Activated CD4-positive, alpha-beta T cell treated with anti-CD3 and anti-CD28 coated beads, Interleukin-2, amount 50 U/mL, for 4 hours (primary cell): ENCODE measurements around the gene USP2.
A peak's percentile ranks its signal among the peaks of the same experiment; 100 is the strongest.

Source experiments
- DNase-seq, 2 experiments: peaks; one replicate each; pipeline ENCODE4 v3.0.0-alpha.2; 2020

USP2 gene

GRCh38 chr11:119361941-119362725, 19.4 kb downstream of the USP2 start:
- DNase-seq: no peak

DNA sequence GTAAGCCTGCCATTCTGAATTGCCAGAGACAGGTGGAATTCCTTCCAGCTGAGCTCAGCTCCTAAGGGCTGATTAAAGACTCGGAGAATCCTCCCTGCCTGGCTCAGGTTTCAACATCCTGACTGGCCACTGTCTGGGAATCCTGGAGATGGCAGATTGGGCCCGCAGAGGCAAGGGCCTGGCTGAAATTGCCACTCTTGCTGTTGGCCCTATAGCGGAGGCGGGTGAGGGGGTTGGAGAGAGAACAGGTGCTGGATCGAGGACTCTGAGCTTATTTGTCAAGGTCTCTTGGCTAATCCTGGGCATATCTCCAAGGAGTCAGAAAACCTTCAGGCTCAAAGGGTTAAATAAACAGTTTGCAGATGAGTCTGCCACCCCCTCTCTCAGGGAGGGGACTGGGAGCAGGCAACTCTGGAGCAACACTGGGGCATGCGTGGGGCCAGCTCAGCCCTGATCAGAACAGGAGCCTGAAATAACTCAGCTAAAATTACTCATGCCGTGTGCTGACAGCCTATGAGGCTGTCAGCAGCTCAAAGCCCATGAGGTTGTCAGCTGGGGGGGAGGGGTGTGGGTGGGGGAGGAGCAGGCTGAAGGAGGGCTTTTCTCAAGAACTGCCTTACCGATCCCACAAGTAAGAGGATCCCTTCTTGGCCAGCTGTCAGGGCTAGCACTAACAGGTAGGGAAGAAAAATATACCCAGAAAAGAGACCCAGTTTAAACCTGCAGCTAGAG, 20.3 kb downstream of the USP2 start:
- no peak for DNase-seq

GRCh38 chr11:119359365-119360214, 21.9 kb downstream of the USP2 start:
- no peak for DNase-seq

GRCh38 chr11:119357074-119357473, 24.4 kb downstream of the USP2 start:
- DNase-seq: no peak

DNA sequence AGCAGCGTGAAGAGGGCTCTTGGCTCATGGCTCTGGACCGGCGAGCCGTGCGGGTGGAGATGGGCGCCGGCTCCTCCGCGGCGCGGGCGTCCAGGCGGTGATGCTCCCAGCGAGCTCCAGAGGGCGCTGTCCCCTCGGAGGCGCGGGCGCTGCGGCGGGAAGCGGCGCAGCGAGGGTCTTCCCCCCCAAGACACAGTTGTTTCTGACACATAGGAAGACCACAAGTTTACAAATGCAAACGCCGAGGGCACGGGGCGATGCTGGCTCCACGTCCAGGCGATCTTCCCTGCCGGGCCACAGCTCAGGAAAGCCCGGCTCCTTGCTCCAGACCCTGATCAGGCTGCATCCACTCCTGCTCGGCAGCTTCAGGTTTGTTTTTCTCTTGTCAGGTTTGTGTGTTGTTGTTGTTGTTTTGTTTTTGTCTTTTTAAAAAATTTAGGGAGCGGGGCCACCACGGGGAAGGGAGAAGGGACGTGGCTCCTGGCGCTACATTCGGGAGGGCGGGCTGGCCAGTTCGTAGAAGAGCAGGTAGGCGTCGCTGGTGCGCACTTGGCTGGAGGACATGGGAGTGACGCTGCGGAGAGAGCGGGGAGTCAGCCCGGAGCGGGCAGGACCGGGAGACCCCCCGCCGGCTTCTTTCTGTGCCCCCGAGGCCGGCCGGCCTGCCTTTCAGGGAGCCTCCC, 25.0 kb downstream of the USP2 start:
- peak; percentile 64 to 65 for DNase-seq

GRCh38 chr11:119355091-119355843, 26.2 kb downstream of the USP2 start:
- no peak for DNase-seq

DNA sequence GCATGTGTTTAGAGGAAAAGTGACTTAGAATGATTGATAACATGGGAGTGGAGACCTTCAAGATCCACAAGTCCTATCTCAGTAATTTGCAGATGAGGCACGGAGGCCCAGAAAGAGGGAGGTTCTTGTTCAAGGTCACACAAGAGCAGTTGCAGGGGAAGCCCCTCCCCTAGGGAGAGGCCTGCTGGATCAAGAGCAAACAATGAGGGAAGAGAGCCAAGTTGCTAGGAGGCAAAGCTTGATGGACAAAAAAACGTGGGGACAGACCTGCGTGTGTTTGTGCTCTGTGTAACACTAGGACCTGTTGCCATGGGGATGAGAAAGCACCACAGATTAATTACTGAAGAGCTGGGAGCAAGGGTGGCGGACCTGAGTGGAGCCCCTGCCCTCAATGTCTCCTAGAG, 28.6 kb downstream of the USP2 start:
- DNase-seq: no peak

GRCh38 chr11:119351232-119351631, 30.3 kb downstream of the USP2 start:
- no peak for DNase-seq

DNA sequence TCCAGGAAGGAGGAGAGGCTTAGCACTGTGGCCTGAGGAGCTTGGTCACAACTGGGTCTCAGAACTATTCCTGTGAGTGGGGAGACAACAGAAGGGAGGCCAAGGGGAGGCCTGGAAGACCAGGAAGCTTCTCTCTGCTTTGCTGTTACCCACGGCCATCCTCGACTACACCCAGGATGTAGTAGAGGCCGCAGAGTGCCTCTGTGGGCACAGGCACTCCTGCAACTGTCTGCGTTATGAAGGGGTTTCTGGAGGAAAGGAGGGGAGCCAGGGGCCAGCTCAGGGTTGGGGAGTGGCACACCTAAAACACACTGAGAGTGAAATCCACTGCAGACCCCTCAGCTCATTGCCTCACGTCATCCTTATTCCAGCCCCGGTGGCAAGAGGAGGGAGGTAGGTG, 31.2 kb downstream of the USP2 start:
- no peak for DNase-seq

- DNase-seq: no peak
These were observed 33.4 kb downstream of the USP2 start for GRCh38 chr11:119347940-119348605.

DNA sequence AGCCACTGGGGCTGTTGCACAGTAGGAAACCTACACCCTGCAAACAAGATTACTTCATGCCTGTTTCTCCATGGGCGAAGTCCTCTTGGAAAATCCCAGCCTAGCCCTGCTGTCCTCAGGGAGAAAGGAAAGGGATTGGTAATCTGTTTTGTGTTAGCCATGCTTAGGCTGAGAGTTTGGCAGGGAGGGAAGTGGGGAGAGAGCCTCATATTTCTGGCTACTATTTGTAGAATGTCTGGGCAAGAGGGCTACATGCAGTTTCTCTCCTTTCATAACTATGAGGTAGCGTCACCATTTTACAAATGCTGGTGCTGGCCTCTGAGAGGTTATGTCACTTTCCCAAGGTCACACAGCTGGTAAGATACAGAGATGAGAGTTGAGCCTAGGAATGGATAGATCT, 34.2 kb downstream of the USP2 start:
- DNase-seq: no peak

DNA sequence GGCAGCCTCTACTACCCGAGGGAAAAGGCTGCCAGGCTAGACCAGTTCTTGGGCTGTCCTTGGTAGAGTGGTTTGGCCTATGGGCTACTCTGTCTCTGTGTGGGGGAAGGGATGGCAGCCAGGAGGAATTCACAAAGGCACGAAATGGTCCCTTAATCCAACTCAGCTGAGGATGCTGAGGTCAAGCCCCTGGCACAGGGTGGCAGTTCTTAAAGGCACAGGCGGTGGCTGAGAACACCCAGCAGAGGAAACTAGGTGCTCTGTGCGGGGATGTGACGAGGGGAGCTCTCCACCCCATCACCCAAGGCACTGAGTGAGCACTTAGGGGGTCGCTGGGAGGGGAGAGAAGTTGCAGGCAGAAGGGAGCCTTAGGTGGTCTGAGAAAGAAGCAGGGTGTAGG, 34.9 kb downstream of the USP2 start, which contains the start of gene MFRP:
Gene MFRP, minus strand, starts transcription at position 101 of the 400 bp plus-strand sequence. CDS start 192 bp downstream, outside the sequence.
- DNase-seq: no peak

- no peak for DNase-seq
These were observed 35.8 kb downstream of the USP2 start for GRCh38 chr11:119345685-119346084.

DNA sequence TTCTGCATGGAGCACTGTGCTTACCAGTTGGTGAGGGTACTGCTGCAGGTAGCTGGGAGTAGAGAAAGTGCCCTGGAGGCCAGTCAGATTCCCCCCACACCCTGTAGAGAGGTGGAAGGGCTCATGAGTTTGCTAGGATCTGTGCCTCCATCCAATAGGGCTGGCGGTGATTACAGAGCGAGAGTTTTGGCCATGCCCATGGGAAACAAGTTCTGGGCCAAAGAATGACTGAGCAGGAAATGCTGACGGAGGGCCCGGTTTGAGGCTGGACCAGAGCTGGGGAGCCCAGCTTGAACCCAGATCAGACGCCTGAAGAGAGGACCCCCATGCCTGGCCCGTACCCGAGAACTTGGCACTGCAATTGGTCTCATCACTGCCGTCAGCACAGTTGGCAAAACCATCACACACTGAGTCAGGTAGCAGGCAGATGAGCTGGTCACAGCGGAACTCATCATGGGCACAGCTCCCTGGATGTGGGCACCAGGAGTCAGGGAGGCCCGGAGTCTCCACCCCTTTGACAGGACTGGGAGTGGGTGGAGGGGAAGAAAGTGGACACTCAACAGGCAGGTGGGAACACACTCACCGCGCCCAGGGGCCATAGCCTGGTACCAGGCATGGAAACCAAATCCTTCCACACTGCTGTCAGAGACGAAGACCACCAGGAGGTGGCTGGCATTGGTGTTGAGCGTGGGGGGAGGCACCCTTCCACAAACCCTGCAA, 37.0 kb downstream of the USP2 start:
- no peak for DNase-seq

DNA sequence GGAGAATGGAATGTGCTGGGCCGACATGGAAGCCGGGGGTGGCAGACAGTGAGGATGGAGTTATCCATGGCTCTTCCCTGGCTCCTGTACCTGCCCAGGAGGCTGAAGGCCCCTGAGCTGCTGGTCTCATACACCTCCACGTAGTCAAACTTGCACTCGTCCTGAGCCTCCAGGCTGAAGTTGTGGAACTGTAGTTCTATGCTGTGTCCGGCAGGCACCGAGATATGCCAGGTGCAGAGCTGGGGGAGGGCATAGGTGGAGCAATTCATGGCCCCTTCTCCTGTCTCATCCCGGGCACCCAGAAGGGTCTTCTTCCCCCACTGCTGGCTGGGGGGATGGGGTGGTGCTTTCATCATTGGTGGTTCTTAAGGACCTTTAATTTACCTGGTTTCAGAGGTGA, 37.8 kb downstream of the USP2 start:
- no peak for DNase-seq

- DNase-seq: no peak
These were observed 38.9 kb downstream of the USP2 start for GRCh38 chr11:119342362-119343130.

DNA sequence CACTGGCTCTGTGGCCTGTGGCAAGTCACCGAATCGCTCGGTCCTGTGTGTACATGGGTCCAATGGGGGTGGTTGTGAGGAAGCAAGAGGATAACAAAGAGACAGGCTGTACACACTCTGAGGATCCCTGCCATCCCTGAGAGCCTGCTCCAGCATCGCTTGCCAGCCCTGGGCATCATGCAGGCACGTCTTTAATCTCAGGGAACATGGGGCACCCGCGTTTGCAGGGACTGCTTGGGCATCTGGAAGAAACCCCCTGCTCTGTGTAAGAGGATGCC, 39.5 kb downstream of the USP2 start:
- no peak for DNase-seq

- no peak for DNase-seq
These were observed 40.1 kb downstream of the USP2 start for GRCh38 chr11:119341222-119342022.
